GM12874 (cell line): ENCODE results near the gene SSH3.

Experiments
- CTCF ChIP-seq: IDR thresholded peaks from 2 replicates; pipeline ENCODE4 v1.5.1; 2011; ENCODE audit warnings: low read depth, mild to moderate bottlenecking, control low read depth, low read length, moderate library complexity; ENCODE audit not compliant: insufficient read depth

The SSH3 gene

GRCh38 chr11:67304511-67305113, 1.3 kb downstream of the SSH3 start:
- no peak for TF ChIP-seq CTCF

- TF ChIP-seq CTCF = no peak
Observed at GRCh38 chr11:67306769-67307544, 3.6 kb downstream of the SSH3 start.

- TF ChIP-seq CTCF = no peak
Observed at GRCh38 chr11:67307545-67308001, 4.2 kb downstream of the SSH3 start.

- no peak for TF ChIP-seq CTCF
Observed at GRCh38 chr11:67308031-67308866, 4.9 kb downstream of the SSH3 start.

GRCh38 chr11:67309166-67309565, 5.8 kb downstream of the SSH3 start:
- TF ChIP-seq CTCF = no peak

GRCh38 chr11:67309661-67310061, 6.3 kb downstream of the SSH3 start:
- no peak for TF ChIP-seq CTCF
